Left kidney (tissue), 2 donors: ENCODE results near the gene PMS1. TPM values are rescaled to one million over a fixed set of nuclear protein-coding genes. Genes with fewer than 3 reads are reported as not detected.
"Not testable (repeated sequence)": the region's sequence is repeated elsewhere in the genome, so short reads cannot be mapped to it uniquely, and the experiment has no call there.

Experiments
- DNase-seq: peaks from one replicate; pipeline ENCODE4 v3.0.0-alpha.2; 2013
- polyA plus RNA-seq: library from polyadenylated mRNA; unstranded; fragments of 120-200 nt; gene quantifications from one replicate; pipeline ENCODE4 v1.2.1, GENCODE V29; 2013; ENCODE audit not compliant: insufficient read length

Gene PMS1
- polyA plus RNA-seq, 1 donor = 51.5 TPM

- DNase-seq = no peak
These were observed 19.2 kb downstream of the PMS1 start for GRCh38 chr2:189803431-189803830.

- DNase-seq = no peak
These were observed 34.2 kb downstream of the PMS1 start for GRCh38 chr2:189818249-189819038.

- no peak for DNase-seq
These were observed 35.1 kb downstream of the PMS1 start for GRCh38 chr2:189819297-189819704.

- DNase-seq = no peak
These were observed 37.9 kb downstream of the PMS1 start for GRCh38 chr2:189821953-189822748.

DNA sequence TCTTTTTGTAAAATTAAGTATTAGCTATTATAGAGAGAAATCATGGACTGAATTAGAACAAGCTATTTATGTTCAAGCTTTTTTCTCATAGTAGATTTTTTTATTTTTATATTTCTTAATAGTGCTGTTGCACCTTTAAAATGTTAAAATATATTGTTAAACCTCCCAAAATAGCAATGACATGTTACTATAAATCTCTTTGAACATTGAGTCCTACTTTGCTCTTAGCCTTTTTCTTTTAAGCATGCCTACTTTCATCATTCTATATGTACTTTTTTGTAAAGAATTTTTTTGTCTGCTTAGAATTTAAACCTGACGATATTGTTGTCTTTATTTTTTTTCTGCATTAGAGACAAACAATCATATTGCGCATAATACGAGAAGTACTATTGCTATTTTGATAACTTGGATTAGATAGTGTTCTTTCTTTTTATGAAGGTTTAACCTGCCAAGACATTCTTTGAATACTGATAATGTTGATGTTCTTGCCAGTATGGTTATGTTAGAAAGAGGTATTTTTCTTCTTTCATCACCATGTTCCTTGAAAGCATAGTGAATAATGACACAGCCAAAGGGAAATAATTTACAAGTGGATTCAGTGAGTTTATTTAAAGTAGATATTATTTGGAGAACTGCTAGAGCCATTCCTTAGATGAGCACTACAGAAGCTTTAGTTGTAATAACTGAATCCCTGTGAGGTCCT, 40.6 kb downstream of the PMS1 start:
- DNase-seq = no peak

DNA sequence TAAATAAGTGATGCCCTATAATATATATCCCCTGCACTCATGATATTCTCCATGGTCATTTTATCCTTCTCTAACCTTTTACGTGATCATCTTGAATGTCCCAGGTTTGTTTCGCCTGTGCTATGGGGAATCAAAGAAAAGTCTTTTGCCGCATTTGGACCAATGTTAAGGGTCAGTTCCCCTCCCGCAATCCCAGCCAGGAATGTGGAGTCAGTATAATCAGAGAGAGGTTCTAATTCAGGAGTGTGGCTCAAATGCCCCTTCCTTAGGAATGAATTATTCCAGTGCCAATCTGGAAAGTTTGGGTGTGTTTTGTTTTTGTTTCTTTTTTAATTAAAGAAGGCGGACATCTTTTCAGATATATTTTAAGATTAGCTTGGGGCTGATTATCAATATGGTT, 41.8 kb downstream of the PMS1 start:
- DNase-seq = no peak

- no peak for DNase-seq
These were observed 45.0 kb downstream of the PMS1 start for GRCh38 chr2:189829102-189829833.

DNA sequence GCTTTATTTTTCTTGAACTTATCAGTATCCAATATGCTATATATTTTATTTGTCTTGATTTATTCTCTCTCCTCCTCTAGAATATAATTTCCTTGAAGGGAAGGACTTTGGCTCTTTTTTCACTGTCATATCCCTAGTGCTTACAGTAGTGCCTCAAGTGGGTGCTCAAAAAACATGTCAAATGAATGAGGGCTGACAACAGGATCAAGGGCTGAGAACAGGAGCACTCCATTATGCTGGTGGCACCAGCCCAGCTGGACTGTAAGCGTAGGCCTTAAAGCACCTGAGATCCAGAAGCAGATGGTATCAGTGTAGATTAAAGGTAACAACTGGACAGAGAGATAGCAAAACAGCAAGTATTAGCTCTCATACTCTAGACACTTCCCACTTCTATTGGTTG, 46.3 kb downstream of the PMS1 start:
- DNase-seq = no peak

- no peak for DNase-seq
These were observed 49.8 kb downstream of the PMS1 start for GRCh38 chr2:189834059-189834458.

DNA sequence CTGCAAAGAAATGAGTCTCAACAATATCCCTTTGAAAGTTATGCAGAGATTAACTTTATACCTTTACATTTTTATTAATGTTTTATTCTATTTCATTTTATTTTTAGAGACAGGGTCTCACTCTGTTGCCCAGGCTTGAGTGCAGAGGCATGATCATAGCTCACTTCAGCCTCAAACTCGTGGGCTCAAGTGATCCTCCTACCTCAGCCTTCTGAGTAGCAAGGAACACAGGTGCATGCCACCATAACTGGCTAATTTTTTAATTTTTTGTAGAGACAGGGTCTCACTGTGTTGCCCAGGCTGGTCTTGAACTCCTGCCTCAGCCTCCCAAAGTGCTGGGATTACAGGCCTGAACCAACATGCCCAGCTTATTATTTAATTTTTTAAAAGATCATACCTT, 50.4 kb downstream of the PMS1 start:
- DNase-seq = not testable (repeated sequence)

- no peak for DNase-seq
These were observed 51.8 kb downstream of the PMS1 start for GRCh38 chr2:189835855-189836558.

GRCh38 chr2:189836644-189837043, 52.4 kb downstream of the PMS1 start:
- DNase-seq = peak; percentile 60

GRCh38 chr2:189837326-189837725, 53.1 kb downstream of the PMS1 start:
- no peak for DNase-seq

DNA sequence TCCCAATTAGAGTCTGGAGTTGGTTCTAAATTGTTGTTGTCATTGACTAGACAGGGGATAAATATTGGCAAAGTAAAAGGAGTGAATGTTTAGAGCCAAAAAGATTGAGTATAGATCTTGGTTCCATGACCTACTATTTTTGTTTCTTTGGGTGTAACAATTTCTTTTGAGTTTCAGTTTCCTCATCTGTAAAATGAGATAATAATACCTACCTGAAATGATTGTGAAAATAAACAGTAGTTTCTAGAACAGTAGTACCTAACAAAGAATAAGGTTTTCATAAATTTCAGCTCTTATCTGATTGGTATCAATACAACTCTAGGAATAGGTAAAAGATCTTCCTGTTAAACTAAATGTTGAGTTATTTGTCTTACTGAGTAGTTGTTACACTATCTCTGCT, 56.8 kb downstream of the PMS1 start:
- no peak for DNase-seq

GRCh38 chr2:189848276-189848675, 64.0 kb downstream of the PMS1 start:
- no peak for DNase-seq

DNA sequence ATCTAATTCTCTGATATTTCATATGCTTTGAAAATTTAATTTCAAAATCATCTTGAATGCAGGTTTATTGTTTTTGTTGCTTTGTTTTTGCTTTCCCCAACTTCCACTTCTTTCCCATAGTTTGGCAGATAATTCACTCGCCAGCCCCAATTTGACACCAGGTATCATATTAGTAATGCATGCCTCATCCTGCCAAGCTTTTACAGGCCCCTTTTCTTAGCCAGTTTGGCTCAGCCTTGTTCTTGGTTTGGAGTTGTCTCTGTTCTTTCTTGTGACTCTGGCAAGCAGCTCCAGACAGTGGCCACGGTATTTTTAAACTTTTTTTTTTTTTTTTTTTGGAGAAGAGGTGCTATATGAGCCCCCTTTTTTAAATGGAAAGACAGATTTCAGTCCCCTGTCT, 65.3 kb downstream of the PMS1 start:
- DNase-seq = no peak

DNA sequence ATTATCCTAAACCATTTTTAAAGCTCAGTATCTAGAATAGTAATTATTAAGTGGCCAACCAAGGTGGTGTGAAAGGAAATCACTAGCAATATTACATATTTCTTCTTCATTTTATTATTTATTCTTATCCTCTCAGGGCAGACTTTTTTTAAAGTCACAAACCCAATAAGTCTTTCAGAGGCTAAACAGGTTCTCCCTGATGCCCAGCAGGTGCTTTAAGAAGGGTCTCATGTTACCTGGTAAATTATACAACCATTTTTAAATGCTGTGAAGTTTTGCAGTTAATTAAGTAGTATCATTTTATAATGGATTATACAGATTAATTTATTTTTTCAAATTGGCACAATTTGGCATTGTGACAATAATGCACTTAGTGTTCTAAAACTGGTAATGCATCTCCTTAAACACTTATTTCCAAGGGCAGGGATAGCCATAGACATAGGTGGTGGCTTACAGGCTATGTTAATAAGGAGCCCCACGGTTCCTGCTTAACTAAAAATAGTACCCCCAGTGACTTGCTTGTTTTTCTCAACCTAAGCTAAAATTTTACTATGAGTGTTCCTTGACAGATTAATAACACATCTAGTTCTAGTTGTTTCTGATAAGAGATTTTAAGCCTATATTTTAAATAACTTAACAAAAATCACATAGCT, 67.0 kb downstream of the PMS1 start:
- no peak for DNase-seq

DNA sequence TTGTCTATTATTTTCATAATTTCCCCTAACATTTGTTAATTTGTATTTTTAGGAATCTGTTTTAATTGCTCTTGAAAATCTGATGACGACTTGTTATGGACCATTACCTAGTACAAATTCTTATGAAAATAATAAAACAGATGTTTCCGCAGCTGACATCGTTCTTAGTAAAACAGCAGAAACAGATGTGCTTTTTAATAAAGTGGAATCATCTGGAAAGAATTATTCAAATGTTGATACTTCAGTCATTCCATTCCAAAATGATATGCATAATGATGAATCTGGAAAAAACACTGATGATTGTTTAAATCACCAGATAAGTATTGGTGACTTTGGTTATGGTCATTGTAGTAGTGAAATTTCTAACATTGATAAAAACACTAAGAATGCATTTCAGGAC, 69.9 kb downstream of the PMS1 start:
- no peak for DNase-seq

- DNase-seq = no peak
These were observed 70.7 kb downstream of the PMS1 start for GRCh38 chr2:189854940-189855339.

GRCh38 chr2:189858291-189858690, 74.0 kb downstream of the PMS1 start:
- no peak for DNase-seq

- no peak for DNase-seq
These were observed 75.9 kb downstream of the PMS1 start for GRCh38 chr2:189860161-189860560.
